K562 (cell line): Measurements from ENCODE around the gene TOGARAM2. TPM values are rescaled to one million over a fixed set of nuclear protein-coding genes. Genes with fewer than 3 reads are reported as not detected.

Experiments used
- ATAC-seq: fragments of 200-7000 bp; cut with Tn5 transposase; 3 replicates; pipeline ENCODE4 v1.9.1; 2020; ENCODE audit warnings: moderate library complexity
- BruUV-seq: library from RNA; stranded (reverse); fragments of 400-500 nt; replicated peaks from 2 replicates; lab custom pipeline; 2021; lab: Mats Ljungman, UMichigan
- CTCF ChIA-PET: fragments of 300-600 bp; formaldehyde crosslinking; extraction: SDS; loops from one replicate; lab custom pipeline; 2021; ENCODE audit warnings: low intra/inter-chr PET ratio; lab: Yijun Ruan, JAX
- POLR2A ChIA-PET: fragments of 300-600, 350-650 bp; sonication (Branson Sonifier 250); formaldehyde crosslinking; extraction: SDS; loops from one replicate; lab custom pipeline; 2021; ENCODE audit warnings: antibody characterized with exemption, inconsistent platforms; lab: Yijun Ruan, JAX
- DNase-seq, 4 experiments: peaks; one replicate each; pipeline versions ENCODE4 v3.0.0 to v3.0.0-alpha.2; 2011 to 2018; ENCODE audit warnings: low spot score in 3 of 4, mixed read lengths in 3 of 4; ENCODE audit errors: extremely low read depth in 1 of 4
- FAIRE-seq: peaks from 2 replicates; lab custom pipeline; 2011; peaks lifted over from hg19 to GRCh38; lab: Jason Lieb, UNC
- H2AFZ ChIP-seq: 2 replicates; pipeline ENCODE4 v1.6.0; 2011; ENCODE audit warnings: low read depth, low read length, control low read depth, inconsistent platforms
- H3K27ac ChIP-seq: fragments of 200-600 bp; 3 replicates; pipeline ENCODE4 v1.8.0; 2011; ENCODE audit warnings: low read depth, mild to moderate bottlenecking, control low read depth, inconsistent platforms, low read length, moderate library complexity, mixed read lengths; ENCODE audit errors: extremely low read depth
- H3K27me3 ChIP-seq, 2 experiments: fragments of 300-600 bp in 1 of 2; 2 replicates in 1 of 2; 3 replicates in 1 of 2; pipeline versions ENCODE4 v1.6.0 to v1.8.0; 2011; ENCODE audit warnings: inconsistent platforms in 2 of 2, low read length in 2 of 2, mild to moderate bottlenecking in 1 of 2, mixed read lengths in 1 of 2, moderate library complexity in 1 of 2; ENCODE audit not compliant: control insufficient read depth in 2 of 2, insufficient read depth in 2 of 2
- H3K36me3 ChIP-seq: fragments of 300-600 bp; 3 replicates; pipeline ENCODE4 v1.8.0; 2011; ENCODE audit warnings: mild to moderate bottlenecking, low read length, inconsistent platforms; ENCODE audit not compliant: control insufficient read depth, insufficient read depth
- H3K4me1 ChIP-seq, 2 experiments: fragments of 200-600 bp in 1 of 2; replicated peaks in 1 of 2; 2 replicates in 1 of 2; 3 replicates in 1 of 2; pipeline versions ENCODE4 v1.5.1 to v1.8.0; 2011; ENCODE audit warnings: inconsistent platforms in 2 of 2, low read length in 2 of 2, mild to moderate bottlenecking in 1 of 2, mixed read lengths in 1 of 2, moderate library complexity in 1 of 2; ENCODE audit not compliant: control insufficient read depth in 2 of 2, insufficient read depth in 2 of 2
- H3K4me2 ChIP-seq: 2 replicates; pipeline ENCODE4 v1.6.1; 2011; ENCODE audit warnings: low read length, control low read depth, inconsistent platforms, mixed read lengths; ENCODE audit not compliant: insufficient read depth
- H3K4me3 ChIP-seq: fragments of 200-600 bp; sonication (generic), shearing (Covaris generic); 2 replicates; pipeline ENCODE4 v1.5.1; 2016; ENCODE audit warnings: control low read depth, inconsistent platforms
- H3K79me2 ChIP-seq: fragments of 200-600 bp; 3 replicates; pipeline ENCODE4 v1.8.0; 2011; ENCODE audit warnings: low read length, inconsistent platforms; ENCODE audit not compliant: control insufficient read depth, insufficient read depth
- H3K9ac ChIP-seq, 2 experiments: 2 replicates each; pipeline versions ENCODE4 v1.6.0 to v1.6.1; 2011; ENCODE audit warnings: low read depth in 2 of 2, low read length in 2 of 2, control low read depth in 1 of 2, inconsistent platforms in 1 of 2, mild to moderate bottlenecking in 1 of 2, mixed read lengths in 1 of 2; ENCODE audit not compliant: insufficient read depth in 1 of 2
- H3K9me1 ChIP-seq: one replicate; pipeline ENCODE4 v1.6.0; 2011; ENCODE audit warnings: inconsistent platforms, mild to moderate bottlenecking, low read length, moderate library complexity; ENCODE audit not compliant: control insufficient read depth, insufficient read depth
- H3K9me3 ChIP-seq: replicated peaks from 2 replicates; pipeline ENCODE4 v1.5.1; 2011; ENCODE audit warnings: low read depth, low read length, inconsistent platforms; ENCODE audit not compliant: control insufficient read depth, insufficient read depth
- H4K20me1 ChIP-seq: replicated peaks from 2 replicates; pipeline ENCODE4 v1.6.1; 2011; ENCODE audit warnings: low read length, inconsistent platforms, mixed read lengths; ENCODE audit not compliant: control insufficient read depth, insufficient read depth
- ARID3B ChIP-seq: fragments of 250-450 bp; sonication (Bioruptor Pico); IDR thresholded peaks from 2 replicates; pipeline ENCODE4 v1.4.0; 2020; ENCODE audit warnings: borderline replicate concordance
- PREB ChIP-seq: sonication (generic); formaldehyde crosslinking; IDR thresholded peaks from 2 replicates; pipeline ENCODE4 v1.8.1; 2023; ENCODE audit warnings: mild to moderate bottlenecking, missing genetic modification reagents
- RUNX1 ChIP-seq: sonication (generic); IDR thresholded peaks from 2 replicates; pipeline ENCODE4 v1.6.1; 2016; ENCODE audit warnings: antibody characterized with exemption, low read depth
- TSHZ1 ChIP-seq: fragments of 250-450 bp; sonication (Bioruptor Pico); IDR thresholded peaks from 2 replicates; pipeline ENCODE4 v1.4.0; 2020; ENCODE audit warnings: mild to moderate bottlenecking, moderate library complexity
- WGBS: fragments of 100-300 bp; shearing (Covaris generic); methylation state at CpG from one replicate; pipeline ENCODE4 v1.1.6; 2016; ENCODE audit warnings: low coverage, mixed read lengths; ENCODE audit not compliant: insufficient coverage; ENCODE audit errors: missing lambda C conversion rate; 5-methylcytosine and 5-hydroxymethylcytosine counted together
- in situ Hi-C: fragments of 300-500 bp; cut with MboI; formaldehyde crosslinking; loops from 4 replicates; pipeline ENCODE4 v1.15.0; 2018; ENCODE audit warnings: inconsistent platforms, mixed read lengths
- intact Hi-C: fragments of 100-400 bp; cut with micrococcal nuclease; formaldehyde crosslinking; loops from 2 replicates; pipeline ENCODE4 v1.14.2; 2022
- polyA plus RNA-seq, 8 experiments: library from polyadenylated mRNA; depleted of rRNA in 4 of 8; stranded (reverse) in 5 of 8; unstranded in 3 of 8; fragments of >200 nt; fragmentation: Nextera tagmentation in 2 of 8; fragmentation: Illumina TruSeq in 1 of 8; extraction: Ambion mirVana in 2 of 8; extraction: Trizol in 1 of 8; gene quantifications; 2 replicates each; pipeline versions ENCODE4 v1.2.1 to v1.2.3, GENCODE V29; 2011 to 2014; ENCODE audit warnings: inconsistent platforms in 1 of 8, missing spikeins in 1 of 8
- total RNA-seq, 7 experiments: library from RNA; depleted of rRNA in 6 of 7; stranded (reverse); fragments of >200 nt in 6 of 7; fragmentation: Illumina TruSeq in 2 of 7; extraction: Trizol in 2 of 7; gene quantifications; 2 replicates each; pipeline versions ENCODE4 v1.2.1 to v1.2.3, GENCODE V29; 2011 to 2021; ENCODE audit warnings: low replicate concordance in 1 of 7

The TOGARAM2 gene
- total and polyA plus RNA-seq, 9 of the 15 experiments (the other 6 are each of a cell fraction or from before 2014, with no cell fraction given): not detected

- no peak for FAIRE-seq
- intact Hi-C loops: no loop called here
Measured at GRCh38 chr2:29056452-29056851, 75.4 kb downstream of the TOGARAM2 start.

More at GRCh38 chr2:29056452-29056851, 75.4 kb downstream of the TOGARAM2 start:
- CTCF ChIA-PET: no interaction called here
- WGBS: 0% methylated on average over 5 of the region's 5 CpGs
- no peak overlapping the region for H3K4me2 ChIP-seq
- TF ChIP-seq PREB (CRISPR knock-in tag) (no peak), RUNX1 (no peak), ARID3B (CRISPR knock-in tag) (no peak), TSHZ1 (no peak)
- H3K4me3 ChIP-seq: no peak overlapping the region
- no peak overlapping the region for H3K27ac ChIP-seq
- no peak for ATAC-seq
- in situ Hi-C loops: no loop called here
- H2AFZ ChIP-seq: no peak overlapping the region
- H3K4me1 ChIP-seq: peaks cover 0 to 3% of the 10 kb centered on the region in 2 experiments; a peak in 1 of 5 replicates
- BruUV-seq: no TSS peak
- H3K9ac ChIP-seq: no peak overlapping the region
- peaks cover 3% of the 10 kb centered on the region for H3K9me1 ChIP-seq
- no peak for DNase-seq
- no peaks in the 10 kb centered on the region for H3K79me2 ChIP-seq
- H3K27me3 ChIP-seq: peaks cover 16 to 50% of the 10 kb centered on the region in 2 experiments; a peak in 4 of 5 replicates
- H3K36me3 ChIP-seq: no peaks in the 10 kb centered on the region
- POLR2A ChIA-PET: interaction anchor here (1.0 kb wide), 1 partner anchor 153 kb away, joined by 3 read pairs; no protein-coding TSS in a partner anchor
- H4K20me1 ChIP-seq: no peaks in the 10 kb centered on the region; the same call in 1 of the 2 replicates
- H3K9me3 ChIP-seq: no peaks in the 10 kb centered on the region
